ENCODE data around the gene MED16.

DNA sequence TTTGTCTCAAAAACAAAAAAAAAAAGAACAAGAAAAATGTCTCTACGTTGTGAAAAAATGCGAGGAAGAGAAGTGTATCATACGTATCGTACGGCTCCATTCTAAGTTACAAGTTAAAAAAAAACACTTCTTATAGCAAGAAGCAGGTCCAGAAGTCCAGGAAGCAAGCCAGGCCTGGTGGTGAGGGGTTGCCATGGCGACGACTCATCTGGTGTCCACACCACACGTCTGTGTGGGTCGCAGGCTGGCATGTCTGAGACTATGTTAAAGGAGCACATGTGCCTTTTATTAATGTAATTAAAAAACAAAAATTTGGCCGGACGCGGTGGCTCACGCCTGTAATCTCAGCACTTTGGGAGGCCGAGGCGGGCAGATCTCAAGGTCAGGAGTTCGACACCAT, 5.9 kb downstream of the MED16 start:
- TF ChIP-seq POLR2AphosphoS5 (IDR thresholded peaks at IDR 0.05; ENCODE audit: low read depth, low read length) (no peak), SIN3A (IDR thresholded peaks at IDR 0.05; ENCODE audit: borderline replicate concordance, insufficient read depth, low read length) (no peak)
- TF ChIP-seq, protein P1, sequence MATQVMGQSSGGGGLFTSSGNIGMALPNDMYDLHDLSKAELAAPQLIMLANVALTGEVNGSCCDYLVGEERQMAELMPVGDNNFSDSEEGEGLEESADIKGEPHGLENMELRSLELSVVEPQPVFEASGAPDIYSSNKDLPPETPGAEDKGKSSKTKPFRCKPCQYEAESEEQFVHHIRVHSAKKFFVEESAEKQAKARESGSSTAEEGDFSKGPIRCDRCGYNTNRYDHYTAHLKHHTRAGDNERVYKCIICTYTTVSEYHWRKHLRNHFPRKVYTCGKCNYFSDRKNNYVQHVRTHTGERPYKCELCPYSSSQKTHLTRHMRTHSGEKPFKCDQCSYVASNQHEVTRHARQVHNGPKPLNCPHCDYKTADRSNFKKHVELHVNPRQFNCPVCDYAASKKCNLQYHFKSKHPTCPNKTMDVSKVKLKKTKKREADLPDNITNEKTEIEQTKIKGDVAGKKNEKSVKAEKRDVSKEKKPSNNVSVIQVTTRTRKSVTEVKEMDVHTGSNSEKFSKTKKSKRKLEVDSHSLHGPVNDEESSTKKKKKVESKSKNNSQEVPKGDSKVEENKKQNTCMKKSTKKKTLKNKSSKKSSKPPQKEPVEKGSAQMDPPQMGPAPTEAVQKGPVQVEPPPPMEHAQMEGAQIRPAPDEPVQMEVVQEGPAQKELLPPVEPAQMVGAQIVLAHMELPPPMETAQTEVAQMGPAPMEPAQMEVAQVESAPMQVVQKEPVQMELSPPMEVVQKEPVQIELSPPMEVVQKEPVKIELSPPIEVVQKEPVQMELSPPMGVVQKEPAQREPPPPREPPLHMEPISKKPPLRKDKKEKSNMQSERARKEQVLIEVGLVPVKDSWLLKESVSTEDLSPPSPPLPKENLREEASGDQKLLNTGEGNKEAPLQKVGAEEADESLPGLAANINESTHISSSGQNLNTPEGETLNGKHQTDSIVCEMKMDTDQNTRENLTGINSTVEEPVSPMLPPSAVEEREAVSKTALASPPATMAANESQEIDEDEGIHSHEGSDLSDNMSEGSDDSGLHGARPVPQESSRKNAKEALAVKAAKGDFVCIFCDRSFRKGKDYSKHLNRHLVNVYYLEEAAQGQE (IDR thresholded peaks at IDR 0.05; ENCODE audit: insufficient read depth in 1 of 2, low read depth in 2 of 2, low read length in 2 of 2), result no peak

Data from PFSK-1 (cell line).